OCI-M1 (cell line): ENCODE results near the gene TMEM53.

Experiments
- DNase-seq: peaks from one replicate; lab custom pipeline; 2025; lab: John Stamatoyannopoulos, UW

Gene TMEM53

DNA sequence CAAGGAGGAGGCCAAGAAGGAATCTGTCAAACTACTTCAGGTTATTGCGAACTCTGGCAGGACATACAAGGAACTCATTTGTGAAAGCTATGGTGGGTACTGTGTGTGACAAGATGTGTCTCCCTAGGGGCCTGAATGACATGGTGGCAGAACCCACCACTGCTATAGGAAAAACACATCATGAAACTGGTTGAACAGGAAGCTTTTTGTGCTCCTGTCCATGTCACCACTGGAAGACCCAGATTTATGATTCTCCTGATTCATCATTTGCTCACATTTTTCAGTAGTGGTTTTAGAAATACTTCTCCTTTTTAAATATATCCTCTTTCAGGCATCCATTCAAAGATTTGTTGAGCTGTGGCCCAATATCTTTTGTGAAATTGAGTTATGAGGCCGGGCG lies 23.9 kb upstream of the TMEM53 start:
- peak; percentile 17 for DNase-seq

DNA sequence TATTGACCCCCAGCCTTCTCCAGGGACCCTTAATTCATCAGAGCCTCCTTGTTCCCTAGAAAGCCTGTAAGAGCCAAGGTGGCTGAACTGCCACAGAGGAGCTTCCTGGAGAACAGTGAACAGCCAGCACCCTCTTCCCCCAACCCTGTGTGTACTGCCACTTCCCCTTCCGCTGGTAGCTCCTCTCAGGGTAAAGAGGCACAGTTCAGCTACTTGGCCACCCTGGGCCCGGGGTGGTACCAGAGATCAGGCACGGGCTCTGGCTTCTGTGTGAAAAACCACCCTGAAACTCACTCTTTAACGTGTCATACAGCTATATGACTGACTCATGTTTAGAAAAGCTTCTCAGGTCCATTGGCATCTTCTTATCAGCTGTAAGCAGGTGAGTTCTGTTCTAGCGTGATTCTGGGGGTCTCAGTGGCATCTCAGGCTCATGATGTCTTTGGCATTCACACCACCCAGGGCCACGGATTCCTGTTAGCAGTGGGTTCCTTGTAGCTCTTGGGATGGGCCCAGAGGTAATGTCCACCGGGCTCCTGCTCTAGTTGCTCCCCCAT lies 22.6 kb upstream of the TMEM53 start:
- DNase-seq, result peak; percentile 28

DNA sequence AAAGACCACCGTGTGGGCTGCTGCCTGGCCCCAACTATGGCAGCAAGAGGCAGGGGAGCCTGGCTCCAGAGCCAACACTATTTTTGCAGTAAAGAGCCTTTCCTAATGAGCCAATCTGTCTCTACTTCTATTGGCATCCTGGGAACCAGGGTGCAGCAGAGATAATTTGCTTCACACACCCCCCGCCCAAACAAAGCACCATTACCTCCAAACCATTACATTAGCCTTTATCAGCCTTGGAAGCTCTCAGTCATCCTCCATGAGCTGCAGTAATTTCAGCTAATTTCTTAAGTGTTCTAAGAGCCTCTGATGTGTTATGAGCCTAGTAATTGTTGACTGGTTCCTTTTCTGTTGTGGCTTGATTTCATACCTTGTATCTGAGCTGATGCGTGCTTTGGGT lies 21.8 kb upstream of the TMEM53 start:
- no peak for DNase-seq

DNA sequence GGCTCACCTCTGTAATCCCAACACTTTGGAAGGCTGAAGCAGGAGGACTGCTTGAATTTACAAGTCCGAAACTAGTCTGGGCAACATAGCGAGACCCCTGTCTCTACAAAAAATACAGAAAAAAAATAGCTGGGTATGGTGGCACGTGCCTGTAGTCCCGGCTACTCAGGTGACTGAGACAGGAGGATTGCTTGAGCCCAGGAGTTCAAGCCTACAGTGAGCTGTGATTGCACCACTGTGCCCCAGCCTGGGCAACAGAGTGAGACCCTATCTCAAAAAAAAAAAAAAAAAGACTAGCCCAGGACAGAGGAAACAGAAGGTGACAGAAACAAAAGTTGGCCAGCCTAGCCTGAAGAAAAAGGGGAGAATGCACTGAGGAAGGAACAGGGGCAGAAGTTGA lies 21.4 kb upstream of the TMEM53 start:
- DNase-seq, result no peak

DNA sequence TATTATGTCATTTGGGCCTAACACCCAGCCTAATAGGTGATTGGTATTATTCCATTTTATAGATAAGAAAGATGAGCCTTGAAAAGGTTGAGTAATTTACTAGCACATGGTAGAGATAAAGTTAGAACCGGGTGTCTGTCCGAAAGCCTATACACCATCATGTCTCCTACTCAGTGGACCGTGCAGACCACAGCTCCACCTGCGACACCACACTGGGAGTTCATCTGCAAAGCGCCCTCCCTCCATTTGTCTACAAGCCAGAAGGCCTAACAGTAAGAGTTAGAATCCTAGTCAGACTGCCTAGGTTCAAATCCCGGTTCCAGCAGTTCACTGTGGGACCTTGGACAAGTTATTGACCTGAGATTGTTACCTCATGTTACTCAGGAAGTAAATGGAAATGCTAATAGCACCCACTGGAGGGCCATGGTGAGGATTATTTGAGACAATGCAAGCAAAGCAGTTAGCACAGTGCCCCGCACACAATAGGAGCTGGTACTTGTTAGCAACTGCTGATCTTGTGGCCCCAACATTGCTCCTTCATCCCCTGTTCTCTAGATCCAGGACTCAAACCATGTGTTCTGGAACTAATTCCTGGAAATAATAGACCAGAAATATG lies 20.7 kb upstream of the TMEM53 start:
- no peak for DNase-seq

DNA sequence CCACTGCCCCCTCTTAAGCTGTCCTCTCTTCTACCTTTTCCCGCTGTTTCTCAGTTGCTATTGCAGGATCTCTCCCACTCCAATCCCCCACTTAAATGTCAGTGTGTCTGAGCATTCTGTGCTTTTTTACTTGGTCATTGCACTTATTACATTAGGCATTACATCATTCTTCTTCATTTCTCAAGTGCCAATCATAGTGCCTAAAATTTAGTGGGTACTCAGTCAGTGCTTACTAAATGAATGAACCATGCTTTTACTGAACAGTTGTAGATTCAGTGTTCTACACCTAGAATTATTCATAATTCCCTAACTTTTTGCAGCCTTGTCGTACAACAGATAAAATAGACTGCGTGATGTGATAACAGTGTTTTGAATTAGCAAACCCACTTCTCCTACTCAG lies 19.6 kb upstream of the TMEM53 start:
- DNase-seq, result peak; percentile 46

DNA sequence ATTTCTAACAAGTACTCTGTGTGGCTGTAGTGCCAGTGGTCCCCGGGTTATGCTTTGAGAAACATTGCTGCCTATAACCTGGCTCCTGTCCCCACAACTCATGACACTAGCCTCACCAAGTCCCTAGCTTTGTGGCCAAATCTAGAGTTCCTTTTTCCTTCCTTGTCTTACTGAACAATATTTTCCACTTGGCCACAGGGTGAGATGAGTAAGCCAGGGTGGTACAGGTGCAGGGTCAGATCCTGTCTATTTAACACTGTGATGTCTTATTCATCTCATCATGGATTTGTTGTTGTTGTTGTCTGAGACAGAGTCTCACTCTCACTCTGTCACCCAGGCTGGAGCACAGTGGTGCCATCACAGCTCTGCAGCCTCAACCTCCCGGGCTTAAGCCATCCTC lies 18.9 kb upstream of the TMEM53 start:
- DNase-seq, result peak; percentile 23

DNA sequence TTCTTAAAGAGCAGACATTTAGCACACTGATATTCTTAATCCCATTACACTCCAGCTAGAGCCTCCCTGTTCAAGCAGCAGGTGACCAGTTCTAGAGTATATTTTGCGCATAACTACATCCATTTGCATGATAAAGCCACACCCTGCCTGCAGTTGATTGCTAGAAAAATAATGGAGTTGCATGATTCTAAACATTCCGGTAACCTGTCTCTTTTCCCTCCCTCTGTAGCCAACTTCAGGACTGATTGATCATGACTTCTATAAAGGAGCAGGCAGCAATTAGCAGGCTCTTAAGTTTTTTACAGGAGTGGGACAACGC lies 15.1 kb upstream of the TMEM53 start:
- DNase-seq, result no peak

DNA sequence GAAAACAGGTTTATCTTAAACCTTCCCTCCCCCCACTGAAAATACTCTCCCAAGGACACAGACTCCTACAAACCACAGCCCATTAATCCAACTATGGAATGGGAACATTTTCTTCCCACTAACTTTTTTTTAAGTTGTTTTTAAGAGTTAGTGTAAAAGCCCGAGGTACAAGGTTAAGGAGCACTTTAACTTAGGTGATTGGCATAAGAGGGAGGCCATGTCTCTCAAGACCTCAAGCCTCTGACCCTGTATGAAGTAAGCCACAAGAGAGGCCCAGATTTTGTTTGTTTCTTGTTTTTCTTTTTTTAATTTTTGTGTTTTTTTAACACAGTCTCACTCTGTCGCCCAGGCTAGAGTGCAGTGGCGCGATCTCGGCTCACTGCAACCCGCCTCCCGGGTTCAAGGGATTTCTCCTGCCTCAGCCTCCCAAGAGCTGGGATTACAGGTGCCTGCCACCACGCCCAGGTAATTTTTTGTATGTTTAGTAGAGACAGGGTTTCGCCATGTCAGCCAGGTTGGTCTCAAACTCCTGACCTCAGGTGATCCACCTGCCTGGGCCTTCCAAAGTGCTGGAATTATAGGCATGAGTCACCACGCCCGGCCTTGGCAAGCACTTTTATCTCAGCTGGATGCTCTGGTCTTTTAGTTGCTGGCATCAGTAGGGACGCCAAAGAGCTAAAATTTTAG lies 14.6 kb upstream of the TMEM53 start:
- DNase-seq, result no peak

DNA sequence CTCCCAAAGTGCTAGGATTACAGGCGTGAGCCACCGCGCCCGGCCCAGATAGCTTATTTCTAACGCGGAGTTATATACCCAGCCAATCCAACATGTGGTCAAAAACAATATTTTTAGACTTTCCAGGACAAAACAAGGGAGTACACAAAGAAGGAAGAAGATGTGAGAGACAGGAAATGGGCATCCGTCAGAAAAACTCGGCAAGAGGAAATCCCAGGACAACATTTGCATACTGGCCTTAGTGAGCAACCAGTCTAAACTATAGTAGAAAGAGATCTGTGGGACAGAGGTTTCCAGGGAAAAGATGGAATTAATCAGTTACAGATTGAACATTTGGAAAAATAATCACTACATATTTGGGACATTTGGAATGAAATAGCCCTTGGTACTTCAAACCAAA lies 11.6 kb upstream of the TMEM53 start:
- no peak for DNase-seq

DNA sequence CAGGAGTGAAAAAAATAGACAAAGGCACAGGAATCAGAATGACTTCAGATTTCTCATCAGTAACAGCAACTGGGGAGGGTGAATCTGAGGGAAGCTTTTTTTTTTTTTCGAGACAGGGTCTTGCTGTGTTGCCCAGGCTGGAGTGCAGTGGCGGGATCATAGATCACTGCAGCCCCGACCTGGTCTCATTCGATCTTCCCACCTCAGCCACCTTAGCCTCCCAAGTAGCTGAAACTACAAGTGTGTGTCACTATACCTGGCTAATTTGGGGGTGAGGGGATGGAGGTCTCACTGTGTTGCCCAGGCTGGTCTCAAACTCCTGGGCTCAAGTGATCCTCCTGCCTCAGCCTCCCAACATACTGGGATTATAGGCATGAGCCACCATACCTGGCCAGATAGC lies 10.9 kb upstream of the TMEM53 start:
- no peak for DNase-seq

DNA sequence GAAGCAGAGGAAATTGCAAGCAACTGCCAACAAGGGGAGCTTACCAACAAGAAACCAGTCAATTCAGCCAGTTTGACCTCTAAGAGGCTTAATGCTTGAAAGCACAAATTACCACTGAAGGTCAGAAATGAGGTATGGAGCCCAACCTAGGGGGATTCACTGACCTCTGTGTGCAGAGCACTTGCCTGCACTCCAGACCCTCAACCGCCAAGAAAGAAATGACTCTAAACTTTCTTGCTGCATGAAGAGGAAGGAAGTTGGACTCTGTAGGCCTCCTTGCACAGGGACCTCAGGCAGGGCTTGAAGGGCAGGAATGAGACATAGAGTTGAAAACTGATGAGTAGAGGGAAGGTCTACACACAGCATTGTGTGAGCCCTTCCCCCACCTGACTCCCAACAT lies 10.2 kb upstream of the TMEM53 start:
- DNase-seq, result no peak

DNA sequence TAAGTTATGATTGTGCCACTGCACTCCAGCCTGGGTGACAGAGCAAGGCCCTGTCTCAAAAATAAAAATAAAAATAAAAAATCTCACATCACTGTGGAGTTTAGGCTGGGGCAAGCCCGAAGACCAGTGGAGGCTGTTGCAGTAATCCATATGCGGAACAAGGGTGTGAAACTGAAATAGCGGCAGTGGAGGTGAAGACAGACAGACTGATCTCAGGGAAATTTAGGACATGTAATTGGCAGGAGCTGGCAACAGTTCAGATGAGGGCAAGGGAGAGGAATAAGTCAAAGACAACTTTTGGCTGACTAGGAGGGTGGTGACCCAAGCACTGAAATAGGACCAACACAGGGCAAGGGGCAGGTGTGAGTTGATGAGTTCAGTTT lies 8.6 kb upstream of the TMEM53 start:
- DNase-seq, result no peak

DNA sequence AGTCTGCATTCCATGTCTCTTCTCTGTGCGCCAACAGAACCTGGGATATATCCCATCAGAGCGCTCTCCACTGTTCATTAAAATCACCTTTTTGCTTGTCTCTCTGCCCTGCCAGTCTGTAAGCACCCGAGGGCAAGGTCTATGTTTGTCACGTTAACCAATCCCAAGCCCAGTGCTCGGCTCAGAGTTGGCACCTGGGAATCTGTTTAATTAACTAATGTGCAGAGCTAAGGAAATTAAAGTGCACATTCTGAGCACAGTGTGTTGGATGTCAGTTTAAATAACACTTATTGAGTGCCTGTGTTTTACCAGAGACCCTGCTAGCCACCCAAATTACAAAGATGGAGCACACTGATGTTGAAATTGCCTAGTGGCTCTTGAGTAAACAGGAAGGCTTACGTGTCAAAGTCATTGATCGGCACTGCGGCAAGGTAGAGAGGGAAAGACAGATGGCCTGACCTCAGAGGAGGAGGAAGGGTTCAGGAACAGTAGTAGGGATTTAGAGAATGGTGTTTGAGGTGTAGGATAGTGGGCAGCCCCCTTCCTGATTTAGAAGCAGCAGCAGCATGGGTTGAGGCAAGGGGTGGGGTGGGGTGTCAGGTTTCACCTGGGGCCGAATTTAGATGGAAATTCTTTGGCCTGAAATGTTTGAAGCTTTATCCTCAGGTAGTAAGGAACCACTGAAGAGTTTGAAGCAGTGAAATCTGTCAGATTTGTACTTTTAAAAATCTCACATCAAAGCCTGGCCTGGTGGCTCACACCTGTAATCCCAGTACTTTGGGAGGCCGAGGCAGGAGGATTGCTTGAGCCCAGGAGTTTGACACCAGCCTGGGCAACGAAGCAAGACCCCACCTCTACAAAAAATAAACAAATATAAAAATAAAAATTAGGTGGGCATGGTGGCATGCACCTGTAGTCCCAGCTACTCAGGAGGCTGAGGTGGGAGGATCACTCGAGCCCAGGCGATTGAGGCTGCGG lies 7.9 kb upstream of the TMEM53 start:
- DNase-seq, result no peak

DNA sequence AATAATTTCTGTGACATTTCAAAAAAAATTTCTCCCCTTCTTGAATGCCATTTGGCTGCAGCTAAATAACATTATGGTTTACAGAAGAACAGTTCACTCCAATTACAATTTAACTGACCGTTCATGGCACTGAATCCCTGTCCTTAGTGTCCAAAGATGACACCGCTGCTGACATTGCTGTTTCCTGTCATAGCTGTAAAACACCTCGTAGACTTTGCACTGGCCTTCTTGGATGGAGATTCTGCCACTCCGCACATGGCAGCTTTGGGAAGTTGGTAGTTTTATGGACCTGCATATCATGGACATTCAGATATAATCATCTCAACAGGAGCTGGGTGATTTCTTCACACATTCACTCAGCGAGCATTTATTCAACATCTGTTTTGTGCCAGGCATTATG lies 5.2 kb upstream of the TMEM53 start:
- no peak for DNase-seq

DNA sequence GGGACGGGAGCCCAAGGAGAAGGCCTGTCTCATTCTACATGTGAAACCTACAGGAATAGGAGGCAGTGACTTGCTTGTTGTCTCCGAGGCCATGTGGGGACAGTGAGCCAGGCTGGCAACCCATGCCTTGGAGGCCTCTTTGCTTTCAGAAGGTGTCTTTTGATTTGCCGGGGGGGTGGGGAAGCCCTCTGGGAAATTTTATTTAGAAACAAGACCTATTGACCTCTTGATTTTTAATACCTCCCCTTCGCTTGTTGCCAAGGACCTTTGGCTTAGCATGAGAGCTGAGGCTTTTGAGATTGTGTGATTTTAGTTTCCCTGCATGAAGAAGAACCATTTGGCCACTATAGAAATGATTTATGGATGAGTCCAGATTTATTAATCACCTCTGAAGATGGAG lies 4.3 kb upstream of the TMEM53 start:
- DNase-seq, result no peak

DNA sequence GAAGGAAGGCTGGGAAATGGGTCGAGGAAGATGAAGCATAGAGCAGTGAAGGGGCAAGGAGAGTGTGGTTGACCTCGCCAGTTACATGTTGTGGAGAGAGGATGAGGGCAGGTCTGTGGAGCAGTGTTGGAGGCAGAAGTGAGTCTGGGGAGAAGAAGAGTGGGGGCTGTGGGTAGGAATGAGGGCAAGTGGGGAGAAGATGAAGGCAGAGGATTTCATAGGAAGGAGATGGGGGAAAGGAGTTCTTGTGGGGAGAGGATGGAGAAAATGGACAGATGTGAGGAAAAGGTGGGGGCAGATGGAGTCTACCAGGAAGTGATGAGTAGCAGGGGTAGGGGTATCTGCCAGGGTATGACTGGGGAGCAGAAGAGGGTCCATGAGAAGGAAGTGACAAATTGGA lies 3.8 kb upstream of the TMEM53 start:
- DNase-seq, result no peak

DNA sequence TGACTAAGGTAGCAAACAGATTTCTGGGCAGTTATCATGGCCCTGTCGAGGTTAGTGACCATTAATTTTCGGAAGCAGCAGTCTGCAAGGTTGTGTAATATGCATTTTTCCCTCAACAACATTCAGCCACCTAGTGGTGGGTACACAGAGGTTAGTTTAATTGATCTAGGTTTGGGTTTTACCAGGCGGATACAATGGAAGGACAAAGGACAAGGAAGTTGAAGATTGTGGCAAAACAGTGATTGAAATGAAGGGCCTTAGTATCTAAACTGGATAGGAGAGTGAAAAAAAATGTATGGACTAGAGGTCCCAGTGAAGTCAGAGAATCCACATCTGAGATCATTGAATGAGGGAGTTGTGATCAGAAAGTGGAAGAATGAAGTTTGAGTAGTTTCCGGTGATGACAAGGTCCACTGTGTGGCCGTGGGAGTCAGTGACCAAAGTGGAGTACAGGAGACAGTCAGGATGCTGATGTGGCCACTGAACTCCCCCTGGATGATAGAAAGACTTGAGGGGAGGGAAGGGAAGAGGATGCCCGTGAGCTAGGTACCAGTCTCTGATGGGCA lies 3.0 kb upstream of the TMEM53 start:
- peak; percentile 81 for DNase-seq

DNA sequence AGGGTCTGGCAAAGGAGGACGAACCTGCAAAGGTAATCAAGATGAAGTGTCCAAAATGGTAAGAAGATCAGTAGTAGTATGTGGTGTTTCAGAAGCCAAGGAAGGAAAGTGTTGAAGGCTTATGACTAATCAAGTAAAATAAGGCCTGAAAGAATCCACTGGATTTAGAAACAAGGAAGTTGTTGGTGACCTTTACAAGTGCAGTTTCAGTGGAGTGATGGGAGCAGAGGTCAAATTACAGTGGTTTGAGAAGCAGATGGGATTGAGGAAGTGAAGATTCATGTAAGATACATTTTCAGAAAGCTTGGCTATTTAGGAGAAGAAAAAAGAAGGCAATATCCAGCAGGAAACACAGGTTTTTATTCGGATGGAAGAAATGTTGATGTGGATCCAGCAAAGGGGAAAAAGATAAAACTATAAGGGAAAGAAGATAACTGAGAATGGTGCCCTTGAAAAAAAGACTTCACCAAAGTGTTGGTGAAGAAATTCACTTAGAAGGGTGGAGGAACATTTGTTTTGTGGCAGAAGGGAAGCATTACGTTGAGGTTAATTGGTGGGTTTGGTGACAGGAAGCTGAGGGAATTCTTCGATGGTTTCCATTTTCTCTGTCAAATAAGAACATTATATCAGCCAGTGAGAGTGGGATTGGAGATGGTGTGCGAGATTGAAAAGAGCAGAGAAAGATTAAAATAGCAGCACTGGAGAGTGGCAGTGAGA lies 2.4 kb upstream of the TMEM53 start:
- peak; percentile 87 for DNase-seq

DNA sequence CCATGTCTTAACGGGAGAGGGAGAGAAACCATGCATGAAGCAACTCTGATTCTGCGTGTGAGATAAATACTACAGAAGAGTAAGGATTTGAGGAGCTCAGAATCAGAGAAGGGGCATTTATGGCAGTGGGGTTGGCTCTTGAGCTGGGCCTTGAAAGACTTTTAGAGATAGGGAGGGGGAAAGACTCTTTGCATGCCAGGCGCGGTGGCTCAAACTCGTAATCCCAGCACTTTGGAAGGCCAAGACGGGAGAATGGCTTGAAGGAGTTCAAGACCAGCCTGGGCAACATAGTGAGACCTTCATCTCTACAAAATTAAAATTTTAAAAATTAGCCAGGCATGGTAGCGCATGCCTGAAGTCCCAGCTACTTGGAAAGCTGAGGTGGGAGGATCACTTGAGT lies 905 bp upstream of the TMEM53 start:
- no peak for DNase-seq

DNA sequence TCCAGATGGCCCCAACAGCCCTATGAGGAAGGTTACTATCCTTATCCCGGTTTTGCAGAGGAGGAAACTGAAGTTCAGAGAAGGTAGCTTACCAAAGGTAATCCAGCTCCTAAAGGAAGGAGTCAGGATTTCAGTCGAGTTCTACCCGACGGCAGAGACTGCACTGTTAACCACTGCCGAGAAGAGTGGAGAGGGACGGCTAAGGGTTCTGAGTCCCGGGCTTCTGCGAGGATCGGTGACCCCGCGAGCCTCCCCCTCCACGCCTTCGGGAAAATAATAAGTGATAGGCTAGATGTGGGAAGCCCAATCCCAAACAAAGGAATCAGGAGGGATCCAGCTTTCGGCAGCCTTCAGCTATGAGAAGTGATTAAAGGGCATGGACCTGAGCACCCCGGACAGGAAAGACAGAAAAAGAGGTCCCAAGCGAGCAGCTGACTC lies 587 bp downstream of the TMEM53 start:
- no peak for DNase-seq
